ENCODE data around the gene ABCC8. TPM values are rescaled to one million over a fixed set of nuclear protein-coding genes. Genes with fewer than 3 reads are reported as not detected.

The ABCC8 gene
- total and polyA plus RNA-seq, 12 donors = 0.39 to 216 (median 4.0) TPM; not detected in 1

GRCh38 chr11:17418444-17419081 lies 58.1 kb downstream of the ABCC8 start:
- Histone ChIP-seq H3K4me1 (replicated peaks in 1 of 2) (no peaks in the 10 kb centered on the region), H3K27ac (no peak overlapping the region), H3K36me3 (replicated peaks in 1 of 2) (no peaks in the 10 kb centered on the region), H3K4me3 (no peak overlapping the region), H3K27me3 (no peaks in the 10 kb centered on the region), H3K9me3 (replicated peaks in 1 of 3) (no peaks in the 10 kb centered on the region)
- DNase-seq = no peak
- 41 to 49% (median 47%) methylated on average over 2 of the region's 2 CpGs for WGBS, 4 donors
- intact Hi-C loops (cut with DNase I) = no loop called here
- no peak for TF ChIP-seq POLR2A (IDR thresholded peaks at IDR 0.05)
- TF ChIP-seq, protein P1, sequence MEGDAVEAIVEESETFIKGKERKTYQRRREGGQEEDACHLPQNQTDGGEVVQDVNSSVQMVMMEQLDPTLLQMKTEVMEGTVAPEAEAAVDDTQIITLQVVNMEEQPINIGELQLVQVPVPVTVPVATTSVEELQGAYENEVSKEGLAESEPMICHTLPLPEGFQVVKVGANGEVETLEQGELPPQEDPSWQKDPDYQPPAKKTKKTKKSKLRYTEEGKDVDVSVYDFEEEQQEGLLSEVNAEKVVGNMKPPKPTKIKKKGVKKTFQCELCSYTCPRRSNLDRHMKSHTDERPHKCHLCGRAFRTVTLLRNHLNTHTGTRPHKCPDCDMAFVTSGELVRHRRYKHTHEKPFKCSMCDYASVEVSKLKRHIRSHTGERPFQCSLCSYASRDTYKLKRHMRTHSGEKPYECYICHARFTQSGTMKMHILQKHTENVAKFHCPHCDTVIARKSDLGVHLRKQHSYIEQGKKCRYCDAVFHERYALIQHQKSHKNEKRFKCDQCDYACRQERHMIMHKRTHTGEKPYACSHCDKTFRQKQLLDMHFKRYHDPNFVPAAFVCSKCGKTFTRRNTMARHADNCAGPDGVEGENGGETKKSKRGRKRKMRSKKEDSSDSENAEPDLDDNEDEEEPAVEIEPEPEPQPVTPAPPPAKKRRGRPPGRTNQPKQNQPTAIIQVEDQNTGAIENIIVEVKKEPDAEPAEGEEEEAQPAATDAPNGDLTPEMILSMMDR (IDR thresholded peaks at IDR 0.05) = no peak

GRCh38 chr11:17416492-17416891 lies 60.2 kb downstream of the ABCC8 start:
- no peaks in the 10 kb centered on the region for H3K27me3 ChIP-seq
- 63 to 77% (median 69%) methylated on average over 2 of the region's 2 CpGs for WGBS, 4 donors

DNA sequence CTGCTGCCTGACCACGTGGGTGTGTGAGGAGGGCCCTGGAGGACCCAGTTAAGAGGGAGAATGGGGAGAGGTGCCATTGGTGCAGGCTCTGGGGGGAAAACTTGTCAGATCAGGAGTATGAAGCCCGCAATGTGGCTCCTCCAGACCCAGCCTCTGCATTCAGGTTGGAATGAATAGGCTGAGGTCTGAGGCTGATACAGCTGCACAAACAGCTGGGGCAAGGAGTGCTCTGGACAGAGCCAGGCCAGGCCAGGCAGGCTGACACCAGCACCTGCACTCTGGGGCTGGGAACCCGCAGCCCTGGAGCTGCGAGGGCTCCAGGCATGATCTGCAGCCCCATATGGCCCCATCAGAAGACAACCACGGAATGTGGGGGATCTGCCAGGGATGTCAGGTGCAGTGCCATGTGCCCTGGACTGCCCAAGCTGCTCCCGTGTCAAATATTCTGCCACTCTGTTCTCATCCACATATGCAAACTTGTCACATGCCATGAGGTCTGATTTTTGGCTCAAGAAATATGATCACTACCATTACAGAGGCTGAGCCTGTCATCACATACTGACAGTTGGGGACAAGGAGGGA lies 61.0 kb downstream of the ABCC8 start:
- Histone ChIP-seq H3K27ac (no peak overlapping the region), H3K4me1 (replicated peaks in 1 of 2) (no peaks in the 10 kb centered on the region), H3K27me3 (no peaks in the 10 kb centered on the region), H3K4me3 (no peak overlapping the region), H3K9me3 (replicated peaks in 1 of 3) (no peaks in the 10 kb centered on the region), H3K36me3 (replicated peaks in 1 of 2) (no peaks in the 10 kb centered on the region)
- TF ChIP-seq, protein P1 (IDR thresholded peaks at IDR 0.05) = no peak
- no peak for TF ChIP-seq POLR2A (IDR thresholded peaks at IDR 0.05)
- WGBS, 4 donors = 43 to 70% (median 69%) methylated on average over 3 to 6 of the region's 6 CpGs
- no peak for DNase-seq
- intact Hi-C loops (cut with DNase I) = no loop called here

More at GRCh38 chr11:17416492-17416891, 60.2 kb downstream of the ABCC8 start:
- no peaks in the 10 kb centered on the region for H3K4me1 ChIP-seq (replicated peaks in 1 of 2)
- H3K4me3 ChIP-seq = no peak overlapping the region
- H3K27ac ChIP-seq = no peak overlapping the region
- no peak for DNase-seq
- TF ChIP-seq, protein P1 (IDR thresholded peaks at IDR 0.05) = no peak
- TF ChIP-seq POLR2A (IDR thresholded peaks at IDR 0.05) = no peak
- H3K36me3 ChIP-seq (replicated peaks in 1 of 2) = no peaks in the 10 kb centered on the region
- intact Hi-C loops (cut with DNase I) = no loop called here
- H3K9me3 ChIP-seq (replicated peaks in 1 of 3) = no peaks in the 10 kb centered on the region

DNA sequence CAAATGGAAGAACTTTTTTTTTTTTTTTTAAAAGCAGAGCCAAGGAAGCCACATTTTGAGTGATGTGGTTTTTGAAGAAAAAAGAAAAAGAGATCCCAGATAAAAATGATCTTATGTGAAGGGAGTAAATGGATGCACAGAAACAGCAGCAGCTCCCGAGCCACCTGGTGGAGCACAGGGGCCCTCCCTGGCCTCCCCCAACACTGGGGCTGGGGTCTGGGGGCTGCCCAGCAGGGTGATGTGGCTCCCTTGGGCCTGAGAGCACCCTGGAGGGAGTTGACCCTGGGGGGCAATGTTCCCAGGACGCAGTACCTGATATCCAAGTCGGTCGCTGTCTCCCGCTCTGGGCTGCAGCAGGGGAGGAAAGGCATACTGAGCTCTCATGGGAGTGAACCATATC lies 61.7 kb downstream of the ABCC8 start:
- intact Hi-C loops (cut with DNase I) = no loop called here
- TF ChIP-seq, protein P1 (IDR thresholded peaks at IDR 0.05) = no peak
- no peak for TF ChIP-seq POLR2A (IDR thresholded peaks at IDR 0.05)
- Histone ChIP-seq H3K27ac (no peak overlapping the region), H3K4me3 (no peak overlapping the region), H3K4me1 (replicated peaks in 1 of 2) (no peaks in the 10 kb centered on the region), H3K27me3 (no peaks in the 10 kb centered on the region), H3K36me3 (replicated peaks in 1 of 2) (no peaks in the 10 kb centered on the region), H3K9me3 (replicated peaks in 1 of 3) (no peaks in the 10 kb centered on the region)
- WGBS, 4 donors = 69 to 93% (median 89%) methylated on average over 1 to 5 of the region's 5 CpGs
- no peak for DNase-seq
